Mesothelial cell of epicardium (in vitro differentiated cells): ENCODE measurements around the gene PLEKHM3. TPM values are rescaled to one million over a fixed set of nuclear protein-coding genes. Genes with fewer than 3 reads are reported as not detected.

Source experiments
- DNase-seq, 2 experiments: peaks; one replicate each; pipeline ENCODE4 v3.0.0; 2021; ENCODE audit warnings: low spot score in 2 of 2; ENCODE audit not compliant: unreplicated experiment in 2 of 2
- H3K27ac Mint-ChIP-seq: 2 replicates; pipeline ENCODE4 v1.8.0; 2021; ENCODE audit warnings: mixed read lengths
- H3K27me3 Mint-ChIP-seq: 2 replicates; pipeline ENCODE4 v1.8.0; 2021; ENCODE audit warnings: low read depth, mixed read lengths
- H3K36me3 Mint-ChIP-seq: 2 replicates; pipeline ENCODE4 v1.8.0; 2021; ENCODE audit warnings: mixed read lengths
- H3K4me1 Mint-ChIP-seq: 2 replicates; pipeline ENCODE4 v1.8.0; 2021; ENCODE audit warnings: mixed read lengths
- H3K4me3 Mint-ChIP-seq: 2 replicates; pipeline ENCODE4 v1.8.0; 2021; ENCODE audit warnings: mild to moderate bottlenecking, moderate library complexity, mixed read lengths
- H3K9me3 Mint-ChIP-seq: 2 replicates; pipeline ENCODE4 v1.8.0; 2021; ENCODE audit warnings: mixed read lengths
- total RNA-seq: library from RNA; stranded (reverse); gene quantifications from 3 replicates; pipeline ENCODE4 v1.2.1, GENCODE V29; 2021
- TF ChIP-seq, protein P1 (sequence below): fragments of 200-600 bp; sonication (generic); IDR thresholded peaks from one replicate; pipeline ENCODE4 v1.5.0; 2021; ENCODE audit warnings: antibody characterized with exemption; ENCODE audit not compliant: unreplicated experiment

Gene PLEKHM3
- total RNA-seq, 1 donor from 2014 or later = 16.2 TPM

DNA sequence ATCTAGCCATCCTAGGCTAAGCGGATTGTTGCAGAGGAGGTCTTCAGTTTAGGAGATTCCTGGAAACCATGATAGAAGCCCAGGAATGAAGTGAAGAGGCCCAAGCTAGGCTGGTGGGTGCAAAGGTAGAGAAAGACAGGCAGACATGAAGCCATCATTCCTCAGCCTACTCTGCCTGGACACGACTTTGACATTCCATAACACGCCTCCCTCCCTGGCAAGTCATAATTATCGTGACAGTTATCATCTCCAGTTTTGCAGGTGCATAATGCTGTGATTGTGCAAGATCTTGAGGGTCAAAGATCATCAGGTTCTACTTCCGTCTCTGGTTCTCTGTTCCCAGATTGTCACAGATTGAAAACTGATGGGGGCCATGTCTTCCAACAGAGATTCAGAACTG, 240.4 kb downstream of the PLEKHM3 start:
- no peak overlapping the region for H3K27ac Mint-ChIP-seq
- no peaks in the 10 kb centered on the region for H3K9me3 Mint-ChIP-seq

DNA sequence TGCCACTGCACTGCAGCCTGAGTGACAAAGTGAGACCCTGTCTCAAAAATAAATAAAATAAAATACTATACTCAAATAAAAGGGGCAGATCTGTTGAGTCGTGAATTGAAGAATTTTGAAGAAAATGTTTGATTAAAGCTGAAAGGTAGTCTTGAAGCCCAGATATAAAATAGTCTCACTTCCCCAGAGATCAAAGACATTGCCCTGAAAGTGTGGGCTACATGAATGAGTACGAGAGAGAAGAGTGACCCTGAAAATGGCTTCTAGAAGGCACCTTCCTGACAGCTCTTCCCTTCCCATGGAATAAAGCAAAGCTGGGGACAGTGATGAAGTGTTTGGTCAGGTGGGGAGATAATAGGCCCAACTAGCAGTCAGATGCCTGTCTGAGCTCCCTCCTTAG, 241.8 kb downstream of the PLEKHM3 start:
- H3K4me1 Mint-ChIP-seq = peaks cover 17% of the 10 kb centered on the region
- no peak for DNase-seq
- H3K27me3 Mint-ChIP-seq = no peaks in the 10 kb centered on the region
- H3K27ac Mint-ChIP-seq = no peak overlapping the region
- TF ChIP-seq, protein P1, sequence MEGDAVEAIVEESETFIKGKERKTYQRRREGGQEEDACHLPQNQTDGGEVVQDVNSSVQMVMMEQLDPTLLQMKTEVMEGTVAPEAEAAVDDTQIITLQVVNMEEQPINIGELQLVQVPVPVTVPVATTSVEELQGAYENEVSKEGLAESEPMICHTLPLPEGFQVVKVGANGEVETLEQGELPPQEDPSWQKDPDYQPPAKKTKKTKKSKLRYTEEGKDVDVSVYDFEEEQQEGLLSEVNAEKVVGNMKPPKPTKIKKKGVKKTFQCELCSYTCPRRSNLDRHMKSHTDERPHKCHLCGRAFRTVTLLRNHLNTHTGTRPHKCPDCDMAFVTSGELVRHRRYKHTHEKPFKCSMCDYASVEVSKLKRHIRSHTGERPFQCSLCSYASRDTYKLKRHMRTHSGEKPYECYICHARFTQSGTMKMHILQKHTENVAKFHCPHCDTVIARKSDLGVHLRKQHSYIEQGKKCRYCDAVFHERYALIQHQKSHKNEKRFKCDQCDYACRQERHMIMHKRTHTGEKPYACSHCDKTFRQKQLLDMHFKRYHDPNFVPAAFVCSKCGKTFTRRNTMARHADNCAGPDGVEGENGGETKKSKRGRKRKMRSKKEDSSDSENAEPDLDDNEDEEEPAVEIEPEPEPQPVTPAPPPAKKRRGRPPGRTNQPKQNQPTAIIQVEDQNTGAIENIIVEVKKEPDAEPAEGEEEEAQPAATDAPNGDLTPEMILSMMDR = no peak
- H3K36me3 Mint-ChIP-seq = no peaks in the 10 kb centered on the region
- no peaks in the 10 kb centered on the region for H3K9me3 Mint-ChIP-seq
- H3K4me3 Mint-ChIP-seq = no peak overlapping the region

More for the DNA sequence above, 240.4 kb downstream of the PLEKHM3 start:
- H3K27me3 Mint-ChIP-seq = no peaks in the 10 kb centered on the region
- H3K36me3 Mint-ChIP-seq = no peaks in the 10 kb centered on the region
- TF ChIP-seq, protein P1 = no peak
- peaks cover 17% of the 10 kb centered on the region for H3K4me1 Mint-ChIP-seq
- H3K4me3 Mint-ChIP-seq = no peak overlapping the region
- DNase-seq = no peak

DNA sequence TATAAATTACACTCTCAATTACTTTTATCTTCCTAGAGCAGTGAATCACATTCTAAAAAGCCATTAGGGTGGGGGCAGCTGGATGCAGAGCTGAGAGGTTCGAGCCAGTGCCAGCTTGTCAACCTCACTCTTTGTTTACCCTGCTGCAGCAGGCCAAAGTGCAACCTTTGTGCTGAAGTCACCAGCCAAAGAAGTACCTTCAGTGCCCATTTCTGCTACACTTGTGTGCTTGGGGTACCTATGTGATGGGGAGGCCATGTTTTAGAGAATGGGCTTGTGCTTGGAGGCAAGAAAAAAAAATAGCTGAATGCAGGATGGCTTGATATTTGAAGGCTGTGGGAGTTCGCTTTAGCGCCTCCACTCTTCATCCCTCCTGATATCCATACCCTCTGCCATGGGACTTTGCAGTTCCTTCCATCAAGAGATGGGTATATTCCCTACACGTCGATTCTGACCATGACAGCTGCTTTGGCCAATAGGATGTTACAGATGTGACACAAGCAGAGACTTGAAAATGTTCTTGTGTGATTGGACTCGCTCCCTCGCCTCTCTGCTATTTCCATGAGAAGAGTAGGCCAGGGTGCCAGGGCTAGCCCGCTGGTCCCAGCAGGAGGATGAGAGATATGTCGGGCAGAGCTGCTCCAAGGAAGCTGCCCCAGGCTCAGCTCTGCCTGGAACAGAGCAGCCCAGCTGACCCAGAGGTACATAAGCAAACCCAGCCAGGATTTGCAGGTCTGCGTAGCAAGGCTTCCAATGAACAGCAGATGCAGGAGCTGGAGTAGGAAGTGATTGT, 242.9 kb downstream of the PLEKHM3 start:
- Mint-ChIP-seq H3K4me3 (no peak overlapping the region), H3K27ac (no peak overlapping the region), H3K9me3 (no peaks in the 10 kb centered on the region)

DNA sequence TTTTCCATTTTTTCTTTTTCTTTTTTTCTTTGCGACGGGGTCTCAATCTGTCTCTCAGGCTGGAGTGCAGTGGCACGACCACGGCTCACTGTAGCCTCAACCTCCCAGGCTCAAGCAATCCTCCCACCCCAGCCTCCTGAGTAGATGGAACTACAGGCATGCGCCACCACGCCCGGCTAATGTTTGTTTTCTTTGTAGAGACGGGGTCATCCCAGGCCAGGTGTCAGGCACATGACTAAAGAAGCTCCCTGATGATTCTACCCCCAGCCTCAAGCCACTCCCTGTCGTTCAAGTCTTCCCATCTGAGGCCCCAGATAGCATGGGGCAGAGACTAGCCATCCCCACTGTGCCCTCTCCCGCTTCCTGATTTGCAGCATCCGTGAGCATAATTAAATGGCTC, 245.8 kb downstream of the PLEKHM3 start:
- no peaks in the 10 kb centered on the region for H3K9me3 Mint-ChIP-seq
- H3K4me1 Mint-ChIP-seq = peaks cover 11% of the 10 kb centered on the region
- H3K27me3 Mint-ChIP-seq = no peaks in the 10 kb centered on the region
- no peaks in the 10 kb centered on the region for H3K36me3 Mint-ChIP-seq
- no peak overlapping the region for H3K4me3 Mint-ChIP-seq
- no peak for DNase-seq
- H3K27ac Mint-ChIP-seq = no peak overlapping the region
- TF ChIP-seq, protein P1 = no peak

More for the DNA sequence above, 242.9 kb downstream of the PLEKHM3 start:
- DNase-seq = no peak
- Mint-ChIP-seq H3K36me3 (no peaks in the 10 kb centered on the region), H3K27me3 (no peaks in the 10 kb centered on the region), H3K4me1 (peaks cover 17% of the 10 kb centered on the region)
- TF ChIP-seq, protein P1 = no peak

DNA sequence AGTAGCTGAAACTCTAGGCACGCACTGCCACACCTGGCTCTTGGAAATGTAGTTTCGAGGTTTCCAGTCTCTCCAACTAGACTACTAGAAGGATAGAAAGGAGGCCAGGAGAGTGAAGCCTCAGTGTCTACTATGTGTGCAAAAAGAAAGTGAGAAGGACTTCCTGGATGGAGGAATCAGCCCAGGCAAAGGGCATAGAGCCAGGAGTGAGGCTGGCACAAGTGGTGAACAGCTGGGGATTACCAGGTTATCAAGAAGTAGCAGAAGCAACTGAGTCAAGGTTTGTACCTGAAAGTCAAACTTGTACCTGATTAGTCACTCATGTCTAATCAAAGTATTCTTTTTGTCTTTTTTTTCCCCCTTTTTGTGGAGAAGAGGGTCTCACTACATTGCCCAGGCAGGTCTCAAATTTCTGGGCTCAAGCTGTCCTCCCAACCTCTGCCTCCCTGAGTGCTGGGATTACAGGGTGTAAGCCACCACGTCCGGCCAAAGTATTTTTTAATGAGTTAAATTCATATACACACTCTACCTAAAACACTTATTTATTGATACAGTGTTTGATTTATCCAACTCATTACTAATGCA, 246.9 kb downstream of the PLEKHM3 start:
- H3K9me3 Mint-ChIP-seq = no peaks in the 10 kb centered on the region

More for the DNA sequence above, 246.9 kb downstream of the PLEKHM3 start:
- no peaks in the 10 kb centered on the region for H3K27me3 Mint-ChIP-seq
- no peaks in the 10 kb centered on the region for H3K36me3 Mint-ChIP-seq
- no peak overlapping the region for H3K4me3 Mint-ChIP-seq
- H3K4me1 Mint-ChIP-seq = peaks cover 9% of the 10 kb centered on the region
- TF ChIP-seq, protein P1 = no peak
- no peak for DNase-seq
- no peak overlapping the region for H3K27ac Mint-ChIP-seq
